ENCODE measurements around the gene TREML4. TPM values are rescaled to one million over a fixed set of nuclear protein-coding genes. Genes with fewer than 3 reads are reported as not detected.

The TREML4 gene
- total and polyA plus RNA-seq, 2 experiments from 2014 or later = not detected

DNA sequence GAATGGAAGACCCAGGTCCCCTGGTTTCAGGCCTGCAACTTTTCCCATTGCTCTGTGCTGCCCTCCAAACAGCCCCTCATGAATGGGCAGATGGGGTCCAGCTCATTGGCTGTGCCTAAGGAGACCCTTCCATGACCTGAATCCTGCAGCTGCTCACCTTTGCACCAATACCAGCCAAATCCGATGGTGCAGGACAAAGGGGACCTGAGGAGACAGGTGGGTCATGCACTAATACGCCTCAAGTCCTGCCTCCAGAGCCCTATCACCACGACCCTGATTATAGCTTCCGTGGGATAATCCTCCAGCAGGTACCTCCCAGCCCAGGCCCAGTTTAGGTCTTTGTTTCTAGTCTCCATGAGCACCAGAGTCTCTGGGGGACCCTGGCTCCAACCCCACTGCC is 41.6 kb downstream of the TREML4 start:
- Histone ChIP-seq H3K36me3 (replicated peaks; ENCODE audit: insufficient read depth, low read depth) (no peaks in the 10 kb centered on the region), H3K27me3 (no peaks in the 10 kb centered on the region), H3K4me2 (no peak overlapping the region), H3K79me2 (no peaks in the 10 kb centered on the region), H3K9me2 (replicated peaks; ENCODE audit: insufficient read depth) (no peaks in the 10 kb centered on the region), H4K20me1 (ENCODE audit: insufficient read depth, poor library complexity, severe bottlenecking) (no peaks in the 10 kb centered on the region), H2AFZ (no peak overlapping the region), H3K4me3 (no peak overlapping the region), H3K9me3 (ENCODE audit: low read depth) (peaks cover 3% of the 10 kb centered on the region), H3K27ac (no peak overlapping the region), H3K4me1 (ENCODE audit: insufficient read depth) (no peaks in the 10 kb centered on the region)
- TF ChIP-seq EZH2phosphoT487 (IDR thresholded peaks at IDR 0.05; ENCODE audit: low read depth, severe bottlenecking, unreplicated experiment) = no peak
- TF ChIP-seq, protein P1, sequence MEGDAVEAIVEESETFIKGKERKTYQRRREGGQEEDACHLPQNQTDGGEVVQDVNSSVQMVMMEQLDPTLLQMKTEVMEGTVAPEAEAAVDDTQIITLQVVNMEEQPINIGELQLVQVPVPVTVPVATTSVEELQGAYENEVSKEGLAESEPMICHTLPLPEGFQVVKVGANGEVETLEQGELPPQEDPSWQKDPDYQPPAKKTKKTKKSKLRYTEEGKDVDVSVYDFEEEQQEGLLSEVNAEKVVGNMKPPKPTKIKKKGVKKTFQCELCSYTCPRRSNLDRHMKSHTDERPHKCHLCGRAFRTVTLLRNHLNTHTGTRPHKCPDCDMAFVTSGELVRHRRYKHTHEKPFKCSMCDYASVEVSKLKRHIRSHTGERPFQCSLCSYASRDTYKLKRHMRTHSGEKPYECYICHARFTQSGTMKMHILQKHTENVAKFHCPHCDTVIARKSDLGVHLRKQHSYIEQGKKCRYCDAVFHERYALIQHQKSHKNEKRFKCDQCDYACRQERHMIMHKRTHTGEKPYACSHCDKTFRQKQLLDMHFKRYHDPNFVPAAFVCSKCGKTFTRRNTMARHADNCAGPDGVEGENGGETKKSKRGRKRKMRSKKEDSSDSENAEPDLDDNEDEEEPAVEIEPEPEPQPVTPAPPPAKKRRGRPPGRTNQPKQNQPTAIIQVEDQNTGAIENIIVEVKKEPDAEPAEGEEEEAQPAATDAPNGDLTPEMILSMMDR (IDR thresholded peaks at IDR 0.05; ENCODE audit: poor library complexity) = no peak
- TF ChIP-seq EZH2 (IDR thresholded peaks at IDR 0.05; ENCODE audit: borderline replicate concordance) = no peak
- no peak for DNase-seq (ENCODE audit: low spot score)
- WGBS (ENCODE audit: low lambda C conversion rate, missing lambda C conversion rate) = 91% methylated on average over 4 of the region's 4 CpGs

DNA sequence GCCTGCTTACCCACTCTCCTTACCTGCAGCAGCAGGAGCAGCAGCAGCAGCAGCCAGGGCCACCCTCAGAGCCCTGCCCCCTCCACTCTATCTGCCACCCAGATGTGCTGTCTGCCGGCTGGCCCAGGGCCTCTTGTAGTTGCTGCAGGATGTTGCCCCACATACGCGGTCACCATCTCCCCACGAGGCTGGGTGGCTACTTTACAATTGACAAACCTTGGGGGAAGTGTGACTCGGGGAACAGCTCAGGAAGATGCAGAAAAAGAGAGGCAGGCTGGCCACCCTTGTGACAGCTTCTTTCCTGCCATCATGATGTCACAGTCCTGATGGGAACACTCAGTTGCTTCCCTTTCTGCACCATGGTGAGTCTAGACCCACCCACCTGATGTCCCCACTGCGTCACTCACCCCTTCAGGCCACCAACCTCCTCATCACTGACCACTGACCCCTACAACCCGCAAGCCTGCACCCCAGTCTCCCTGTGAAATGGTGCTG is 43.8 kb downstream of the TREML4 start:
- Histone ChIP-seq H2AFZ (no peak overlapping the region), H3K79me2 (no peaks in the 10 kb centered on the region), H3K27ac (no peak overlapping the region), H4K20me1 (ENCODE audit: insufficient read depth, poor library complexity, severe bottlenecking) (no peaks in the 10 kb centered on the region), H3K9me3 (ENCODE audit: low read depth) (no peaks in the 10 kb centered on the region), H3K4me3 (no peak overlapping the region), H3K9me2 (replicated peaks; ENCODE audit: insufficient read depth) (no peaks in the 10 kb centered on the region), H3K36me3 (replicated peaks; ENCODE audit: insufficient read depth, low read depth) (no peaks in the 10 kb centered on the region), H3K27me3 (peaks cover 16% of the 10 kb centered on the region), H3K4me2 (no peak overlapping the region), H3K4me1 (ENCODE audit: insufficient read depth) (no peaks in the 10 kb centered on the region)
- no peak for DNase-seq (ENCODE audit: low spot score)
- TF ChIP-seq, protein P1 (IDR thresholded peaks at IDR 0.05; ENCODE audit: poor library complexity) = no peak
- TF ChIP-seq EZH2 (IDR thresholded peaks at IDR 0.05; ENCODE audit: borderline replicate concordance) = no peak
- no peak for TF ChIP-seq EZH2phosphoT487 (IDR thresholded peaks at IDR 0.05; ENCODE audit: low read depth, severe bottlenecking, unreplicated experiment)
- 73% methylated on average over 7 of the region's 7 CpGs for WGBS (ENCODE audit: low lambda C conversion rate, missing lambda C conversion rate)

DNA sequence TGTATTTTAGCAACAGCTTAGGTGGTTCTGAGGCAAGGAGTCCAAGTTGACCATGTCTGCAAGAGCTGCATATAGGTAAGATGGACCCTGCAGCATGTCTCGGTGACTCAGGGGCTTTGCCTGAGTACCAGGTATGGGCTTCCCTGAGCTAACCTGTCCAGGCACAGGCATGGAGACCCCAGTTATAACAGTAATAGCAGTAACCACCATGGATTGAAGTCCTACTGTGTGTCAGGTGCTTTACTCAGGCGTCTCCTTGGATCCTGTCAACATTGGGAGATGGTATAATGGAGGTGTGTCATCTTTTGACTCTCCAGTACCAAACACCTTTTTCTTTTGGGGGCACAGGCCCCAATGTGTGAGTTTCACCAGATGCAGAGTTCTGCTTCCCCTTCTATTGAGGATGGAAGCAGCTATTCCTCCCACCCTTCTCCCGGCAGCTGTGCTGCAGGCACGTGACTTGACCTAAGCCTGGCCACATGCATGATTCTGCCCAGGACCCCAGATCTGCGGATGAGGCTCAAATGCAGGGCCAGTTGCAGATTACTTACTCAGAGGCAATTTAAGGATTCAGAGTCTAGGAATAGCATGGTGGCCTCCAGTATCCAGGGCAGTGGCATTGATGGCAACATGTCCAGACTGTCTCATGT is 44.6 kb downstream of the TREML4 start:
- no peaks in the 10 kb centered on the region for H4K20me1 ChIP-seq (ENCODE audit: insufficient read depth, poor library complexity, severe bottlenecking)
- H2AFZ ChIP-seq = no peak overlapping the region
- H3K4me3 ChIP-seq = no peak overlapping the region
- H3K4me1 ChIP-seq (ENCODE audit: insufficient read depth) = no peaks in the 10 kb centered on the region
- 90% methylated on average over 5 of the region's 5 CpGs for WGBS (ENCODE audit: low lambda C conversion rate, missing lambda C conversion rate)
- H3K4me2 ChIP-seq = no peak overlapping the region
- H3K9me2 ChIP-seq (replicated peaks; ENCODE audit: insufficient read depth) = no peaks in the 10 kb centered on the region
- H3K36me3 ChIP-seq (replicated peaks; ENCODE audit: insufficient read depth, low read depth) = no peaks in the 10 kb centered on the region
- H3K27me3 ChIP-seq = peaks cover 17% of the 10 kb centered on the region
- no peak for DNase-seq (ENCODE audit: low spot score)
- no peak overlapping the region for H3K27ac ChIP-seq
- TF ChIP-seq, protein P1 (IDR thresholded peaks at IDR 0.05; ENCODE audit: poor library complexity) = no peak
- TF ChIP-seq EZH2phosphoT487 (IDR thresholded peaks at IDR 0.05; ENCODE audit: low read depth, severe bottlenecking, unreplicated experiment) (no peak), EZH2 (IDR thresholded peaks at IDR 0.05; ENCODE audit: borderline replicate concordance) (no peak)
- H3K9me3 ChIP-seq (ENCODE audit: low read depth) = no peaks in the 10 kb centered on the region
- H3K79me2 ChIP-seq = no peaks in the 10 kb centered on the region
